ENCODE measurements around the gene CA11. TPM values are rescaled to one million over a fixed set of nuclear protein-coding genes. Genes with fewer than 3 reads are reported as not detected.

Gene CA11
- total RNA-seq, 2 experiments from 2014 or later = 9.7 to 10.4 TPM

DNA sequence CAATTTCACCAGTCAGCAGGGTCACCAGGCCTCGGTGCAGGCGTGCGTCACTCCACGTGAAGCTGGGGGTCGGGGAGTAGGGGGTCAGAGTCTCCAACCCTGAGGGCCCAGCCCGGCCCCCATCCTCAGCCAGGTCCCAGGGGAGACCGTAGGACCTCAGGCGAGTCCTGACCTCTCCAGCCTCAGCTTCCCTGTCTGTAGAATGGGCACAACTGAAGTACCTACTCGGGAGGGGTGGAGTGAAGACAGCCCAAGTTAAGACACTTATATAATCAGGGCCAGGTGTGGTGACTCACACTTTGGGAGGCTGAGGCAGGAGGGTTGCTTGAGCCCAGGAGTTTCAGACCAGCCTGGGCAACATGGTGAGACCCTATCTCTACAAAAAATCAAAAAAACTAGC lies 42.1 kb downstream of the CA11 start:
- no peaks in the 10 kb centered on the region for H3K27me3 Mint-ChIP-seq
- H3K4me3 Mint-ChIP-seq = no peak overlapping the region
- peaks cover 3% of the 10 kb centered on the region for H3K4me1 Mint-ChIP-seq
- POLR2A ChIA-PET = no interaction called here
- DNase-seq = no peak
- H3K9me3 Mint-ChIP-seq = no peaks in the 10 kb centered on the region
- ATAC-seq (ENCODE audit: low read depth) = no peak
- no peak overlapping the region for H3K27ac Mint-ChIP-seq
- no peaks in the 10 kb centered on the region for H3K36me3 Mint-ChIP-seq

DNA sequence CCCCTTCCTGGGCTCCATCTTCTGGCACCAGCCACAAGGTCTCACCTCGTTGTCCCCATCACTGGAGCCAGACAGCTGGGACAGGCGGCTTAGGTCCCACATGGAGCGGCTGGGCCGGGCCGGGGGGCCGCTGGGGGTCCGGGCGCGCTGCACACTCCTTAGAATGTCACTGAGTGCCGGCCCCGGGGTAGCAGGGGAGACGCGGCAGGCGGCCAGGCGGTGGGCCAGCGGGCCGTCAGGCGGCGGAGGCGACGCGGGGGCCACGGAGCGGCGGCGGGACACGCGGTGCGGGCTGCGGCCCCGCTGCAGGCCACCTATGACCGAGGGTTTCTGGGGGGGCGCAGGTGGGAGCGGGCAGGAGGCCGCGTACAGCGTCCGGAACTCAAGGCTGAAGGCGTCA lies 42.5 kb downstream of the CA11 start:
- POLR2A ChIA-PET = no interaction called here
- no peaks in the 10 kb centered on the region for H3K36me3 Mint-ChIP-seq
- no peaks in the 10 kb centered on the region for H3K4me1 Mint-ChIP-seq

DNA sequence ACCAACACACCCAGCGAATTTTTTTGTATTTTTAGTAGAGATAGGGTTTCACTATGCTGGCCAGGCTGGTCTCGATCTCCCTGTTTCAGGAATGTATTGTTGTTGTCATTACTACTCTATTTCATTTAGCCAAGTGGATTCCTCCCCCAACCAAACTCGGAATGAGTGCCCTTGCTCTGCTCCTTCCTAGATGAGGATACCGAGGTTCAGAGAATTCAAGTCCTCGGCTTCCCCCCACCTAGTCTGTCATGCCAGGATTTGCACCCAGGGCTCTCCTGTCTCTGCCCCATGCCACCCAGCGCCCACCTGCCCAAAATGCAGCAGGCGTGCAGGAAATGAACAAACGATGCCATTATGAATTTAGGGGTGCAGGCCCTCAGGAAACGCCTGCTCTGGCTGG lies 43.0 kb downstream of the CA11 start:
- no peak for DNase-seq
- ATAC-seq (ENCODE audit: low read depth) = no peak
- no peaks in the 10 kb centered on the region for H3K27me3 Mint-ChIP-seq
- H3K27ac Mint-ChIP-seq = no peak overlapping the region
- H3K9me3 Mint-ChIP-seq = no peaks in the 10 kb centered on the region
- no peak overlapping the region for H3K4me3 Mint-ChIP-seq
- no peaks in the 10 kb centered on the region for H3K36me3 Mint-ChIP-seq
- no peaks in the 10 kb centered on the region for H3K4me1 Mint-ChIP-seq
- POLR2A ChIA-PET = no interaction called here

More for the DNA sequence above, 42.5 kb downstream of the CA11 start:
- no peaks in the 10 kb centered on the region for H3K27me3 Mint-ChIP-seq
- no peak overlapping the region for H3K4me3 Mint-ChIP-seq
- DNase-seq (no peak), ATAC-seq (ENCODE audit: low read depth) (no peak)
- no peaks in the 10 kb centered on the region for H3K9me3 Mint-ChIP-seq
- no peak overlapping the region for H3K27ac Mint-ChIP-seq

DNA sequence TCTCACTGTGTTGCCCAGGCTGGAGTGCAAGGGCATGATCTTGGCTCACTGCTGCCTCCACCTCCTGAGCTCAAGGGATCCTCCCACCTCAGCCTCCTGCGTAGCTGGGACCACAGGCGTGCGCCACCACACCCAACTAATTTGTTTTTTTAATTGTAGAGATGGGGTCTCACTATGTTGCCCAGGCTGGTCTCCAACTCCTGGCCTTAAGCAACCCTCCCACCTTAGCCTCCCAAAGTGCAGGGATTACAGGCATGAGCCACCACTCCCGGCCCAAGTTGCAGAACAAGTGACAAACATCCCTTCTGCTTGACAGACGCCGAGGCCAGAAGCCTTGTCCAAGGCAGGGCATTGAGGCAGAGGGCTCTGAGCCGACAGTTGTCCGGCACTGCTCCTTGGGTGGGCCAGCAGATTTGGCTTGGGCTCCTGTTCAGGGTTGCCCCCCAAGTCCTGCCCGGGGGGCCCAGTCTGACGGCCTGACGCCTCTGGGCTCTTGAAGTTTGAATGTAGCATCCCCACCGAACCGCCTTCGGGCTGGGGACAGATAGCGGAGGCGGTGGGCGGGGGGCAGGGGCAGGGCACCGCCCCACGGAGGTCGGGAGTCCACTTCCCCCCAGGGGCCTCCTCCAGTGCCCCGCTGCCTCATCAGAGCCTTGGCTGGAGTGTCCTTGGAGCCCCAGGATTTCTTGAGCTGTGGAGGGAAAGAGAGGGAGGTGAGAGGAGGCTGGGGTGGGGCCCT lies 45.1 kb downstream of the CA11 start:
- ATAC-seq (ENCODE audit: low read depth) (no peak), DNase-seq (no peak)
- Mint-ChIP-seq H3K9me3 (no peaks in the 10 kb centered on the region), H3K27me3 (no peaks in the 10 kb centered on the region), H3K4me1 (no peaks in the 10 kb centered on the region), H3K27ac (no peak overlapping the region), H3K36me3 (no peaks in the 10 kb centered on the region), H3K4me3 (no peak overlapping the region)
- POLR2A ChIA-PET = no interaction called here

DNA sequence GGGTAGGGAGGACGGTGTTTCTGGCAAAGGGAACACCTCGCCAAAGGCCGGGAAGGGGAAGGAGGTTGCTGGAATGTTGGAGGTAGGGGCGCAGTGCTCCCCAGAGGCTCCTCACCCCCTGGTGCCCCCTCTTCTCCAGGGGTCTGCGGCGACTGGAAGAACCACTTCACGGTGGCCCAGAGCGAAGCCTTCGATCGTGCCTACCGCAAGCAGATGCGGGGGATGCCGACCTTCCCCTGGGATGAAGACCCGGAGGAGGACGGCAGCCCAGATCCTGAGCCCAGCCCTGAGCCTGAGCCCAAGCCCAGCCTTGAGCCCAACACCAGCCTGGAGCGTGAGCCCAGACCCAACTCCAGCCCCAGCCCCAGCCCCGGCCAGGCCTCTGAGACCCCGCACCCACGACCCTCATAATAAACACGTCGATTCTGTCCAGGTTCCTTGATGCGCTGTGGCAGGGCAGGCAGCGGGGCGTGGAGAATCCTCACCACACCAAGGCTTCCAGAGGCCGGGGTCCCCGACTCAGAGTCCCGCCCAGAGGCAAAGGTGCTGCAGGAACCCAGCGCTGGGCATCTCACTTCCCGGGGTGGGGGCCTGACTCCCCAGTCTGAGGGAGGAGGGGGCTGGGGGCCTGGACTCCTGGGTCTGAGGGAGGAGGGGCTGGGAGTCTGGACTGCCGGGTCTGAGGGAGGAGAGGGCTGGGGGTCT lies 46.8 kb downstream of the CA11 start:
- Mint-ChIP-seq H3K9me3 (no peaks in the 10 kb centered on the region), H3K4me3 (no peak overlapping the region), H3K4me1 (no peaks in the 10 kb centered on the region), H3K27me3 (no peaks in the 10 kb centered on the region), H3K27ac (peak overlapping the region; percentile 35), H3K36me3 (no peaks in the 10 kb centered on the region)
- POLR2A ChIA-PET = interaction anchor here (0.5 kb wide), 1 partner anchor 39 kb away, joined by 3 read pairs; no protein-coding TSS in a partner anchor
- ATAC-seq (ENCODE audit: low read depth) (no peak), DNase-seq (no peak)

DNA sequence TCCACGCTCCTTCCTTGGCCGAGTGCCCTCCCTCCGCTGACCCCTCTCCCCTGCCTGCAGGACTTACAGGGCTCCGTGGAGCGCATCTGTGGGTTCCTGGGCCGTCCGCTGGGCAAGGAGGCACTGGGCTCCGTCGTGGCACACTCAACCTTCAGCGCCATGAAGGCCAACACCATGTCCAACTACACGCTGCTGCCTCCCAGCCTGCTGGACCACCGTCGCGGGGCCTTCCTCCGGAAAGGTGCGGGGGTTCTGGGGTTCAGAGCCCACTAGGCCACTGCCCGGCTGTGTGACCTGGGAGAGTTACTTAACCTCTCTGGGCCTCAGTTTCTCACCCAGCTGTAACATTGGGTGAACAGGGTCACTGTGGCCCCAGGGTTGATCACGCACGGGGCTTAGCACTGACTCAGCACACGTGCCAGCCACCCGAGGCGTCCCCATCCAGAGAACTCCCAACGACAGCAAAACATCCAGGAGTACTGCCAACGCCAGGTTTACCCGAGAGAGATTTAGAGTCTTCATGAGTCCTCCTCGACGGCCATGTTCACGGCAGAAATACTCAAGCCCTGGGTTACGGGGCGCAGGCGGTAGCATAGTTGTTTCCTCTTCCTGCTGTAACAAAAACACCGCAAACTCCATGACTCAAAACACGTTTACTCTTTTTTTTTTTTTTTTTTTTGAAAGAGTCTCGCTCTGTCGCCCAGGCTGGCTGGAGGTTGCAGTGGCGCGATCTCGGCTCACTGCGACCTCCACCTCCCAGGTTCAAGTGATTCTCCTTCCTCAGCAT lies 49.1 kb downstream of the CA11 start:
- H3K36me3 Mint-ChIP-seq = no peaks in the 10 kb centered on the region
- peaks cover 2% of the 10 kb centered on the region for H3K4me1 Mint-ChIP-seq
- no peak for DNase-seq
- peak overlapping the region; percentile 76 for H3K4me3 Mint-ChIP-seq
- ATAC-seq (ENCODE audit: low read depth) = peak; percentile 60
- H3K9me3 Mint-ChIP-seq = no peaks in the 10 kb centered on the region
- peak overlapping the region; percentile 19 for H3K27ac Mint-ChIP-seq
- peaks cover 2% of the 10 kb centered on the region for H3K27me3 Mint-ChIP-seq
- POLR2A ChIA-PET = no interaction called here

DNA sequence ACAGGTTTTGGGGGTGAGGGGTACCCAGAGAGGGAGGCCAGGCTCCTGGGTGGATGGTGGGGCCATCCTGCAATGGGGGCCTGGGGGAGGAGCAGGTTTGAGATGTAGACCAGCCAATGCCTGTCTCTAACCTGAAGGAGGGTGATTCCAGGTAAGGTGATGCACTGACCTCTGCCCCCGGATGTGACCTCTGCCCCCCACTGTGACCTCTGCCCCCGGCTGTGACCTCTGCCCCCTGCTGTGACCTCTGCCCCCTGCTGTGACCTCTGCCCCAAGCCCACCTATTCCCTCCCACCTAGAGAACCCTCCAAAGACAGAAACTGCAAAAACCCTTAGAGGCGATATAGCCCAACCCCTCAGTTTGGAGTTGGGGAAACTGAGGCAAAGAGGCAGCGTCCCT lies 49.8 kb downstream of the CA11 start:
- POLR2A ChIA-PET = no interaction called here
- Mint-ChIP-seq H3K36me3 (no peaks in the 10 kb centered on the region), H3K4me3 (peak overlapping the region; percentile 40), H3K27me3 (peaks cover 2% of the 10 kb centered on the region), H3K4me1 (peaks cover 4% of the 10 kb centered on the region), H3K27ac (peak overlapping the region; percentile 63), H3K9me3 (no peaks in the 10 kb centered on the region)
- ATAC-seq (ENCODE audit: low read depth) (no peak), DNase-seq (no peak)

DNA sequence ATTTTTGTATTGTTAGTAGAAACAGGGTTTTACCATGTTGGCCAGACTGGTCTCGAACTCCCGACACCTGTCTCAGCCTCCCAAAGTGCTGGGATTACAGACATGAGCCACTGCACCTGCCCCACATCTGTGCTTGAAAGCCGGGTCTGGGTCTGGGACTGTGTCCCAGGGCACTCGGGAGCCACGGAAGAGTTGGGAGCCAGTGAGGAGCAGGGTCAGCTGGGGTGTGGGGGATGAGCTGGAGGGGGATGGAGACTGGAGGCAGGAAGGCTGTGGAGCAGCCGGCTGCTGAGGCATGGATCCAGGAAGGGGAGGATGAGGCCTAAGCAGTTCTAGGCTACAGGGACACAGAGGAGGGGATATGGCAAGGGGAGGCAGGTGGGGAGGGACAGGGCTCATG lies 50.2 kb downstream of the CA11 start:
- peaks cover 4% of the 10 kb centered on the region for H3K4me1 Mint-ChIP-seq
- no peaks in the 10 kb centered on the region for H3K36me3 Mint-ChIP-seq
- no peak for DNase-seq
- H3K27ac Mint-ChIP-seq = peak overlapping the region; percentile 63
- H3K9me3 Mint-ChIP-seq = no peaks in the 10 kb centered on the region
- peak overlapping the region; percentile 40 for H3K4me3 Mint-ChIP-seq
- peaks cover 2% of the 10 kb centered on the region for H3K27me3 Mint-ChIP-seq
- POLR2A ChIA-PET = interaction anchor here (1.0 kb wide), 1 partner anchor 13 kb away, joined by 4 read pairs; no protein-coding TSS in a partner anchor
- ATAC-seq (ENCODE audit: low read depth) = no peak

DNA sequence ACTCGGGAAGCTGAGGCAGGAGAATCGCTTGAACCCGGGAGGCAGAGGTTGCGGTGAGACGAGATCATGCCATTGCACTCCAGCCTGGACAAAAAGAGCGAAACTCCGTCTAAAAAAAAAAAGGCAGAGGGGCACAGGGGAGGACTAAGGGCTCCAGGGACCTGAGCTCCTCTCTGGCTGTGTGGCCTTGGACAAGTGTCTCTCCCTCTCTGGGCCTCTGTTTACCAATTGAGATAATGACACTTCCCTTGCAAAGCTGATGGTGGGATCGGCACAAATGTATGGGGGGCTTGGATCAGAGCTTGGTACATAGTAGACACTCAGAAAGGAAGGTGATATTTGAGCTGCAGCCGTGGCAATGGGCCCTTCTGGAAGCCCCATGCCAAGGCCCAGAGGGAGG lies 50.8 kb downstream of the CA11 start:
- DNase-seq (no peak), ATAC-seq (ENCODE audit: low read depth) (no peak)
- Mint-ChIP-seq H3K36me3 (no peaks in the 10 kb centered on the region), H3K27me3 (peaks cover 2% of the 10 kb centered on the region), H3K9me3 (no peaks in the 10 kb centered on the region), H3K4me3 (peak overlapping the region; percentile 11), H3K27ac (no peak overlapping the region), H3K4me1 (peaks cover 4% of the 10 kb centered on the region)
- POLR2A ChIA-PET = interaction anchor here (1.0 kb wide), 1 partner anchor 14 kb away, joined by 4 read pairs; no protein-coding TSS in a partner anchor

DNA sequence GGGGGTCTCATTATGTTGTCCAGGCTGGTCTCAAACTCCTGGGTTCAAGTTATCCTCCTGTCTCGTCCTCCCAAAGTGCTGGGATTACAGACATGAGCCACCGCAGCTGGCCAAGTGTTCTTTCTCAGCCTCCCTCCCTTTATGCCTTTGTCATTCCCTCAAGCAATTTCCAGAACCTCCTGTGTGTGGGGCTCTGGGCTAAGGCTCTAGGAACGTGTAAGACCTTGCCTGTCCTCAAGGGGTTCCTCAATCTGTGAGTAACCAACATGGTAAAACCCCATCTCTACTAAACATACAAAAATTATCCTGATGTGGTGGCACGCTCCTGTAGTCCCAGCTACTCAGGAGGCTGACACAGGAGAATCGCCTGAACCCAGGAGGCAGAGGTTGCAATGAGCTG lies 55.0 kb downstream of the CA11 start:
- Mint-ChIP-seq H3K4me3 (no peak overlapping the region), H3K27ac (no peak overlapping the region), H3K9me3 (no peaks in the 10 kb centered on the region), H3K27me3 (peaks cover 10% of the 10 kb centered on the region), H3K36me3 (no peaks in the 10 kb centered on the region), H3K4me1 (peaks cover 14% of the 10 kb centered on the region)
- ATAC-seq (ENCODE audit: low read depth) (no peak), DNase-seq (no peak)
- POLR2A ChIA-PET = no interaction called here

DNA sequence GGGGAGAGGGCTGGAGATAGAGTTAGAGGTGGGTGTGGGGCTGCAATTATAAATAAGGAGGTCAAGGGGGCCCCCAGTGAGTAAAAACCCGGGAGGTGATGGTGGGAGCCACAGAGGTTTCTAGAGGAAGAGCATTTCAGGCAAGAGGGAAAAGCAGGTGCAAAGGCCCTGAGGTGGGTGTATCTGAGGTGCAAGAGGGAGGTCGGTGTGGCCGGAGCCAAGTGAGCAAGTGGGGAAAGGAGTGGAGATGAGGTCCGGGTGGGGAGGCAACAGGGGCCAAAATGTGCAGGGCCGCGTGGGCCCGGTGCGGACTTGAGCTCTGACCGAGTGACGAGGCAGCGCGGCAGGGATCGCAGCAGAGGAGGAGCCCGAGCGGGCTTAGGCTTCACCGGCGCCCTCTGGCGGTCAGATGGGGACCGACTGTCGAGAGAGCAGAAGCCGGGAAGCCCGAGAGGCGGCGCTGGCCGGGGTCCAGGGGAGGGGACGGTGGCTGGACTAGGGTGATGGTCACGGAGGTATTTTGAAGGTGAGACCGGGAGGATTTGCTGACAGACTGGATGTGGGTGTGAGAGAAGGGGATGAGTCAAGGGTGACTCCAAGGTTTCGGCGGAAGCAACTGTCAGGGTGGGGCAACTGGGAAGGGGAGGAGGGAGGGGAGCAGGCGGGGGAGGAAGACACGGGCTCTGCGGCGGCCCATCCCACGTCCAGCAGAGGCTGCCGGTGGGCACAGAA lies 57.2 kb downstream of the CA11 start:
- Mint-ChIP-seq H3K36me3 (no peaks in the 10 kb centered on the region), H3K27ac (peak overlapping the region; percentile 34), H3K9me3 (no peaks in the 10 kb centered on the region), H3K4me1 (peaks cover 18% of the 10 kb centered on the region), H3K4me3 (peak overlapping the region; percentile 79), H3K27me3 (peaks cover 11% of the 10 kb centered on the region)
- POLR2A ChIA-PET = interaction anchor here (0.5 to 1.0 kb wide), 3 partner anchors 17 to 83 kb away, joined by 3 to 5 read pairs (median 4); no protein-coding TSS in a partner anchor
- ATAC-seq (ENCODE audit: low read depth) (peak; percentile 86), DNase-seq (peak; percentile 93)
